GM12878 (cell line): ENCODE data around the gene HDDC3. TPM values are rescaled to one million over a fixed set of nuclear protein-coding genes. Genes with fewer than 3 reads are reported as not detected.

Experiments used
- ATAC-seq: fragments of 200-7000 bp; cut with Tn5 transposase; 3 replicates; pipeline ENCODE4 v1.9.1; 2020; ENCODE audit warnings: mild to moderate bottlenecking, moderate library complexity
- BruUV-seq: library from RNA; stranded (reverse); fragments of 400-500 nt; replicated peaks from 2 replicates; lab custom pipeline; 2021; lab: Mats Ljungman, UMichigan
- CTCF ChIA-PET: fragments of 300-600 bp; sonication (Branson Sonifier 250); formaldehyde crosslinking; extraction: SDS; loops from one replicate; lab custom pipeline; 2021; ENCODE audit warnings: inconsistent platforms; lab: Yijun Ruan, JAX
- POLR2A ChIA-PET: fragments of 350-600 bp; formaldehyde crosslinking; extraction: SDS; loops from one replicate; lab custom pipeline; 2021; ENCODE audit warnings: inconsistent platforms; lab: Charles Lee
- RAD21 ChIA-PET: fragments of 300-600 bp; sonication (Branson Sonifier 250); formaldehyde crosslinking; loops from one replicate; lab custom pipeline; 2023; ENCODE audit warnings: antibody characterized with exemption; ENCODE audit not compliant: unreplicated experiment; lab: Charles Lee
- SMC1A ChIA-PET: fragments of 300-600 bp; sonication (Branson Sonifier 250); formaldehyde crosslinking; loops from one replicate; lab custom pipeline; 2023; ENCODE audit not compliant: unreplicated experiment, uncharacterized antibody; lab: Charles Lee
- DNase-seq: peaks from one replicate; pipeline ENCODE4 v3.0.0-alpha.2; 2011; ENCODE audit warnings: low read depth, low spot score
- FAIRE-seq: peaks from 3 replicates; lab custom pipeline; 2011; peaks lifted over from hg19 to GRCh38; lab: Jason Lieb, UNC
- H2AFZ ChIP-seq: 2 replicates; pipeline ENCODE4 v1.6.0; 2011; ENCODE audit warnings: low read depth, low read length, control low read depth; ENCODE audit not compliant: control insufficient read depth
- H3K27ac ChIP-seq: 2 replicates; pipeline ENCODE4 v1.5.1; 2011; ENCODE audit warnings: control low read depth; ENCODE audit not compliant: control insufficient read depth, insufficient read depth
- H3K27me3 ChIP-seq, 2 experiments: replicated peaks in 1 of 2; 2 replicates each; pipeline versions ENCODE4 v1.6.0 to v1.6.1; 2011; ENCODE audit warnings: low read length in 1 of 2; ENCODE audit not compliant: control insufficient read depth in 2 of 2, insufficient read depth in 2 of 2
- H3K36me3 ChIP-seq, 2 experiments: 2 replicates each; pipeline ENCODE4 v1.5.1; 2011; ENCODE audit warnings: low read length in 1 of 2; ENCODE audit not compliant: control insufficient read depth in 2 of 2, insufficient read depth in 2 of 2
- H3K4me1 ChIP-seq: 2 replicates; pipeline ENCODE4 v1.6.1; 2011; ENCODE audit warnings: mild to moderate bottlenecking, low read length, moderate library complexity, mixed read lengths; ENCODE audit not compliant: control insufficient read depth, insufficient read depth
- H3K4me2 ChIP-seq: 2 replicates; pipeline ENCODE4 v1.6.0; 2011; ENCODE audit warnings: control low read depth; ENCODE audit not compliant: control insufficient read depth, insufficient read depth
- H3K4me3 ChIP-seq: fragments of 200-600 bp; sonication (generic); 2 replicates; pipeline ENCODE4 v1.5.1; 2016
- H3K79me2 ChIP-seq: 2 replicates; pipeline ENCODE4 v1.6.0; 2011; ENCODE audit warnings: low read length; ENCODE audit not compliant: control insufficient read depth, insufficient read depth
- H3K9ac ChIP-seq: 2 replicates; pipeline ENCODE4 v1.8.0; 2011; ENCODE audit warnings: low read length, control low read depth, mixed read lengths; ENCODE audit not compliant: control insufficient read depth, insufficient read depth
- H3K9me3 ChIP-seq: replicated peaks from 3 replicates; pipeline ENCODE4 v1.5.1; 2011; ENCODE audit warnings: mild to moderate bottlenecking, low read length; ENCODE audit not compliant: control insufficient read depth, insufficient read depth
- H4K20me1 ChIP-seq: 2 replicates; pipeline ENCODE4 v1.6.0; 2011; ENCODE audit not compliant: control insufficient read depth, insufficient read depth
- ATF7 ChIP-seq: fragments of 450-650 bp; IDR thresholded peaks from 2 replicates; pipeline ENCODE4 v1.6.1; 2016; ENCODE audit warnings: low read depth, mild to moderate bottlenecking
- CBFB ChIP-seq: IDR thresholded peaks from 2 replicates; pipeline ENCODE4 v1.6.1; 2016; ENCODE audit warnings: antibody characterized with exemption, low read depth
- EZH2 ChIP-seq: IDR thresholded peaks from 2 replicates; pipeline ENCODE4 v1.6.1; 2012; ENCODE audit warnings: low read depth, mild to moderate bottlenecking, control low read depth, inconsistent platforms, low read length, borderline replicate concordance; ENCODE audit not compliant: control insufficient read depth
- FOS ChIP-seq: IDR thresholded peaks from 3 replicates; pipeline ENCODE4 v1.6.1; 2011; ENCODE audit warnings: borderline replicate concordance; ENCODE audit not compliant: insufficient read length; ENCODE audit errors: extremely low read depth
- HDGF ChIP-seq: fragments of 450-650 bp; IDR thresholded peaks from 2 replicates; pipeline ENCODE4 v1.6.1; 2016; ENCODE audit warnings: antibody characterized with exemption
- NBN ChIP-seq: fragments of 450-650 bp; IDR thresholded peaks from 2 replicates; pipeline ENCODE4 v1.6.1; 2016
- NR2F1 ChIP-seq: fragments of 450-650 bp; conservative IDR thresholded peaks from 2 replicates; pipeline ENCODE4 v1.6.1; 2017; ENCODE audit warnings: mild to moderate bottlenecking
- POU2F2 ChIP-seq: IDR thresholded peaks from 3 replicates; pipeline ENCODE4 v1.6.1; 2011; ENCODE audit warnings: low read depth, mild to moderate bottlenecking, low read length, borderline replicate concordance
- RCOR1 ChIP-seq: conservative IDR thresholded peaks from 2 replicates; pipeline ENCODE4 v1.6.1; 2012; ENCODE audit warnings: low read depth, low read length, improper control_type of control experiment
- SMAD1 ChIP-seq: fragments of 450-650 bp; IDR thresholded peaks from 2 replicates; pipeline ENCODE4 v1.6.1; 2018; ENCODE audit warnings: mild to moderate bottlenecking, low read depth; ENCODE audit not compliant: partially characterized antibody
- SMAD5 ChIP-seq: IDR thresholded peaks from 2 replicates; pipeline ENCODE4 v1.6.1; 2016; ENCODE audit warnings: antibody characterized with exemption, low read depth
- STAT1 ChIP-seq: fragments of 450-650 bp; conservative IDR thresholded peaks from 2 replicates; pipeline ENCODE4 v1.6.1; 2014; ENCODE audit warnings: antibody characterized with exemption, mild to moderate bottlenecking
- SUPT20H ChIP-seq: IDR thresholded peaks from 2 replicates; pipeline ENCODE4 v1.6.1; 2011; ENCODE audit warnings: low read depth, mild to moderate bottlenecking, low read length, moderate library complexity, borderline replicate concordance; ENCODE audit not compliant: control insufficient read depth
- TAF1 ChIP-seq: IDR thresholded peaks from 2 replicates; pipeline ENCODE4 v1.6.1; 2011; ENCODE audit warnings: mild to moderate bottlenecking, low read depth, low read length, borderline replicate concordance
- TCF12 ChIP-seq: IDR thresholded peaks from 2 replicates; pipeline ENCODE4 v1.6.1; 2011; ENCODE audit warnings: low read depth, mild to moderate bottlenecking, low read length
- YBX1 ChIP-seq: fragments of 450-650 bp; IDR thresholded peaks from 2 replicates; pipeline ENCODE4 v1.6.1; 2016; ENCODE audit warnings: antibody characterized with exemption
- ZNF622 ChIP-seq: fragments of 450-650 bp; IDR thresholded peaks from 2 replicates; pipeline ENCODE4 v1.6.1; 2017; ENCODE audit warnings: mild to moderate bottlenecking, inconsistent platforms
- WGBS: methylation state at CpG from one replicate; pipeline ENCODE4 v1.1.6; 2016; ENCODE audit warnings: low lambda C conversion rate; ENCODE audit not compliant: insufficient replicate concordance, insufficient coverage; ENCODE audit errors: missing lambda C conversion rate; 5-methylcytosine and 5-hydroxymethylcytosine counted together
- in situ Hi-C: fragments of 300-500 bp; cut with MboI; formaldehyde crosslinking; loops from 9 replicates; pipeline ENCODE4 v1.14.3; 2018; ENCODE audit warnings: mixed read lengths
- intact Hi-C: fragments of 100-400 bp; cut with micrococcal nuclease; formaldehyde crosslinking; loops from one replicate; pipeline ENCODE4 v1.14.2; 2022; ENCODE audit not compliant: unreplicated experiment
- polyA plus RNA-seq, 11 experiments: library from polyadenylated mRNA; depleted of rRNA in 4 of 11; unstranded in 6 of 11; stranded (reverse) in 5 of 11; fragments of >200 nt; fragmentation: Nextera tagmentation in 4 of 11; fragmentation: Illumina TruSeq in 1 of 11; extraction: Ambion mirVana in 4 of 11; extraction: Trizol in 1 of 11; gene quantifications; 1 replicate in 1 of 11; 2 replicates in 10 of 11; pipeline versions ENCODE4 v1.2.1 to v1.2.3, GENCODE V29; 2011 to 2016; ENCODE audit warnings: inconsistent platforms in 2 of 11, missing spikeins in 2 of 11, low read depth in 1 of 11
- total RNA-seq, 4 experiments: library from RNA; depleted of rRNA in 3 of 4; stranded (reverse); fragments of >200 nt in 3 of 4; fragmentation: Illumina TruSeq in 1 of 4; extraction: Trizol in 1 of 4; gene quantifications; 2 replicates each; pipeline versions ENCODE4 v1.2.1 to v1.2.3, GENCODE V29; 2013 to 2021
- TF ChIP-seq, protein P1 (sequence below): fragments of 450-650 bp; IDR thresholded peaks from 2 replicates; pipeline ENCODE4 v1.6.1; 2016; ENCODE audit warnings: mild to moderate bottlenecking
- TF ChIP-seq, protein P2 (sequence below): fragments of 450-650 bp; IDR thresholded peaks from 2 replicates; pipeline ENCODE4 v1.6.1; 2017; ENCODE audit warnings: mild to moderate bottlenecking
- TF ChIP-seq, protein P3 (sequence below): IDR thresholded peaks from 2 replicates; pipeline ENCODE4 v1.6.1; 2012; ENCODE audit warnings: low read depth, low read length, improper control_type of control experiment

HDDC3 gene
- total and polyA plus RNA-seq, 10 of the 15 experiments (the other 5 are each of a cell fraction or from before 2014, with no cell fraction given) = 5.6 to 39.5 (median 23.0) TPM

GRCh38 chr15:90933301-90933700 is 952 bp upstream of the HDDC3 start:
- Histone ChIP-seq H4K20me1 (no peaks in the 10 kb centered on the region; the same call in 1 of the 2 replicates), H3K27me3 (no peaks in the 10 kb centered on the region), H2AFZ (no peak overlapping the region), H3K9me3 (no peaks in the 10 kb centered on the region), H3K4me2 (no peak overlapping the region), H3K4me1 (peaks cover 35% of the 10 kb centered on the region), H3K4me3 (no peak overlapping the region), H3K36me3 (peaks cover 0 to 2% of the 10 kb centered on the region in 2 experiments; a peak in 2 of 4 replicates), H3K9ac (no peak overlapping the region), H3K79me2 (peaks cover 31% of the 10 kb centered on the region), H3K27ac (no peak overlapping the region)
- DNase-seq (no peak), FAIRE-seq (no peak), ATAC-seq (no peak)
- SMC1A ChIA-PET = interaction anchor here (0.7 to 9.2 kb wide), 14 partner anchors 10 to 701 kb away, joined by 3 to 225 read pairs (median 9); partner anchors contain the start of genes MAN2A2 and RCCD1
- BruUV-seq = no TSS peak
- TF ChIP-seq CBFB (no peak), RCOR1 (no peak), SMAD1 (no peak), ZNF622 (no peak), TCF12 (no peak), ATF7 (no peak), SUPT20H (no peak), YBX1 (no peak), POU2F2 (no peak), NR2F1 (no peak), STAT1 (no peak), EZH2 (no peak), NBN (no peak), HDGF (no peak), TAF1 (no peak), FOS (no peak), SMAD5 (no peak)
- TF ChIP-seq, protein P1, sequence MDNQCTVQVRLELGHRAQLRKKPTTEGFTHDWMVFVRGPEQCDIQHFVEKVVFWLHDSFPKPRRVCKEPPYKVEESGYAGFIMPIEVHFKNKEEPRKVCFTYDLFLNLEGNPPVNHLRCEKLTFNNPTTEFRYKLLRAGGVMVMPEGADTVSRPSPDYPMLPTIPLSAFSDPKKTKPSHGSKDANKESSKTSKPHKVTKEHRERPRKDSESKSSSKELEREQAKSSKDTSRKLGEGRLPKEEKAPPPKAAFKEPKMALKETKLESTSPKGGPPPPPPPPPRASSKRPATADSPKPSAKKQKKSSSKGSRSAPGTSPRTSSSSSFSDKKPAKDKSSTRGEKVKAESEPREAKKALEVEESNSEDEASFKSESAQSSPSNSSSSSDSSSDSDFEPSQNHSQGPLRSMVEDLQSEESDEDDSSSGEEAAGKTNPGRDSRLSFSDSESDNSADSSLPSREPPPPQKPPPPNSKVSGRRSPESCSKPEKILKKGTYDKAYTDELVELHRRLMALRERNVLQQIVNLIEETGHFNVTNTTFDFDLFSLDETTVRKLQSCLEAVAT = no peak
- TF ChIP-seq, protein P2, sequence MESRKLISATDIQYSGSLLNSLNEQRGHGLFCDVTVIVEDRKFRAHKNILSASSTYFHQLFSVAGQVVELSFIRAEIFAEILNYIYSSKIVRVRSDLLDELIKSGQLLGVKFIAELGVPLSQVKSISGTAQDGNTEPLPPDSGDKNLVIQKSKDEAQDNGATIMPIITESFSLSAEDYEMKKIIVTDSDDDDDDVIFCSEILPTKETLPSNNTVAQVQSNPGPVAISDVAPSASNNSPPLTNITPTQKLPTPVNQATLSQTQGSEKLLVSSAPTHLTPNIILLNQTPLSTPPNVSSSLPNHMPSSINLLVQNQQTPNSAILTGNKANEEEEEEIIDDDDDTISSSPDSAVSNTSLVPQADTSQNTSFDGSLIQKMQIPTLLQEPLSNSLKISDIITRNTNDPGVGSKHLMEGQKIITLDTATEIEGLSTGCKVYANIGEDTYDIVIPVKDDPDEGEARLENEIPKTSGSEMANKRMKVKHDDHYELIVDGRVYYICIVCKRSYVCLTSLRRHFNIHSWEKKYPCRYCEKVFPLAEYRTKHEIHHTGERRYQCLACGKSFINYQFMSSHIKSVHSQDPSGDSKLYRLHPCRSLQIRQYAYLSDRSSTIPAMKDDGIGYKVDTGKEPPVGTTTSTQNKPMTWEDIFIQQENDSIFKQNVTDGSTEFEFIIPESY = no peak
- TF ChIP-seq, protein P3, sequence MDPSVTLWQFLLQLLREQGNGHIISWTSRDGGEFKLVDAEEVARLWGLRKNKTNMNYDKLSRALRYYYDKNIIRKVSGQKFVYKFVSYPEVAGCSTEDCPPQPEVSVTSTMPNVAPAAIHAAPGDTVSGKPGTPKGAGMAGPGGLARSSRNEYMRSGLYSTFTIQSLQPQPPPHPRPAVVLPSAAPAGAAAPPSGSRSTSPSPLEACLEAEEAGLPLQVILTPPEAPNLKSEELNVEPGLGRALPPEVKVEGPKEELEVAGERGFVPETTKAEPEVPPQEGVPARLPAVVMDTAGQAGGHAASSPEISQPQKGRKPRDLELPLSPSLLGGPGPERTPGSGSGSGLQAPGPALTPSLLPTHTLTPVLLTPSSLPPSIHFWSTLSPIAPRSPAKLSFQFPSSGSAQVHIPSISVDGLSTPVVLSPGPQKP = no peak
- RAD21 ChIA-PET = interaction anchor here (0.5 to 7.2 kb wide), 18 partner anchors 9 to 412 kb away, joined by 3 to 193 read pairs (median 7); partner anchors contain the start of genes BLM, FES, MAN2A2 and RCCD1
- 0% methylated on average over 1 of the region's 1 CpG for WGBS
- intact Hi-C loops = loop anchor here (5.0 to 10.0 kb wide), 4 partner anchors 78 to 291 kb away; partner anchors contain the start of gene BLM
- CTCF ChIA-PET = interaction anchor here (0.5 to 18.1 kb wide), 48 partner anchors 10 to 647 kb away, joined by 3 to 480 read pairs (median 5); partner anchors contain the start of genes BLM, FES, MAN2A2 and RCCD1
- in situ Hi-C loops = no loop called here
- POLR2A ChIA-PET = interaction anchor here (1.0 to 7.0 kb wide), 8 partner anchors 10 to 89 kb away, joined by 3 to 113 read pairs (median 4); partner anchors contain the start of genes MAN2A2 and RCCD1
